Adrenal gland (tissue), 12 donors: ENCODE results near the gene ADAMTS17. TPM values are rescaled to one million over a fixed set of nuclear protein-coding genes. Genes with fewer than 3 reads are reported as not detected.
A peak's percentile ranks its signal among the peaks of the same experiment; 100 is the strongest.

Experiments used
- DNase-seq, 7 donors: peaks; one replicate each; pipeline ENCODE4 v3.0.0-alpha.2; 2019 to 2020
- H3K27ac ChIP-seq, 5 donors: fragments of 200-600 bp; sonication (generic) in 4 of 5; 1 replicate in 3 of 5; 2 replicates in 2 of 5; pipeline versions ENCODE4 v1.5.1 to v1.8.0; 2016 to 2020; ENCODE audit warnings: mild to moderate bottlenecking in 1 of 5
- H3K27me3 ChIP-seq: fragments of 200-600 bp; 2 replicates; pipeline ENCODE4 v1.8.0; 2021
- H3K36me3 ChIP-seq, 2 donors: fragments of 200-600 bp; replicated peaks in 1 of 2; 1 replicate in 1 of 2; 2 replicates in 1 of 2; pipeline versions ENCODE4 v1.5.1 to v1.8.0; 2018 to 2022
- H3K4me1 ChIP-seq, 2 donors: fragments of 200-600 bp; replicated peaks in 1 of 2; 1 replicate in 1 of 2; 2 replicates in 1 of 2; pipeline versions ENCODE4 v1.5.1 to v1.8.0; 2018 to 2021
- H3K4me3 ChIP-seq, 4 donors: fragments of 200-600 bp; sonication (generic) in 3 of 4; one replicate each; pipeline ENCODE4 v1.5.1; 2016 to 2018
- H3K9me3 ChIP-seq, 3 donors: fragments of 200-600 bp; sonication (generic) in 1 of 3; replicated peaks in 1 of 3; 1 replicate in 2 of 3; 2 replicates in 1 of 3; pipeline versions ENCODE4 v1.5.1 to v1.8.0; 2016 to 2021
- POLR2A ChIP-seq, 2 donors: fragments of 450-650 bp; IDR thresholded peaks; one replicate each; pipeline ENCODE4 v1.6.1; 2017; ENCODE audit warnings: antibody characterized with exemption in 2 of 2, mild to moderate bottlenecking in 2 of 2, moderate library complexity in 1 of 2
- WGBS, 4 donors: extraction: QIAGEN DNeasy Blood & Tissue Kit in 2 of 4; methylation state at CpG; one replicate each; pipeline versions ENCODE4 v1.1.5 to v1.1.7; 2013 to 2017; 5-methylcytosine and 5-hydroxymethylcytosine counted together
- intact Hi-C, 2 donors: fragments of 100-400 bp; cut with DNase I; formaldehyde crosslinking; loops; one replicate each; pipeline versions ENCODE4 v1.14.1 to v1.15.0; 2022 to 2023
- polyA plus RNA-seq, 3 donors: library from polyadenylated mRNA; stranded (reverse); fragments of 200-250 nt in 2 of 3; fragments of 350-450 nt in 1 of 3; fragmentation: Illumina TruSeq in 1 of 3; extraction: RNeasy Lipid Tissue Mini Kit (QIAGEN cat#74804) in 1 of 3; gene quantifications; one replicate each; pipeline ENCODE4 v1.2.3, GENCODE V29; 2013 to 2014
- total RNA-seq, 9 donors: library from RNA; depleted of rRNA in 4 of 9; stranded (reverse); fragments of >200 nt in 4 of 9; fragments of 120-200 nt in 1 of 9; fragmentation: NEBNext Ultra II Directional in 1 of 9; extraction: Animal tissue kit (Norgen Biotek cat#: 25700) in 1 of 9; gene quantifications; one replicate each; pipeline versions ENCODE4 v1.1.0 to v1.2.4, GENCODE V29; 2013 to 2023
- TF ChIP-seq, protein P1 (sequence below), 6 experiments: fragments of 450-650 bp in 4 of 6; fragments of 200-600 bp in 2 of 6; sonication (generic) in 1 of 6; IDR thresholded peaks; 1 replicate in 5 of 6; 2 replicates in 1 of 6; pipeline versions ENCODE4 v1.5.1 to v1.8.0; 2016 to 2021; ENCODE audit warnings: antibody characterized with exemption in 6 of 6, mild to moderate bottlenecking in 2 of 6, moderate library complexity in 1 of 6
- donor health status: healthy with polysubstance abuse.
- donor health status: Bipolar disorder and iron deficiency.
- donor health status: DM: yes; HTN: yes; CAD: no.
- donor health status: DM: no; HTN: no; CAD: no.
- donor health status: DM: no; HTN: no; CAD: no.
- donor health status: DM: yes; HTN: yes; CAD: no.

The ADAMTS17 gene
- total and polyA plus RNA-seq, 12 donors: 0.51 to 14.8 (median 2.9) TPM

DNA sequence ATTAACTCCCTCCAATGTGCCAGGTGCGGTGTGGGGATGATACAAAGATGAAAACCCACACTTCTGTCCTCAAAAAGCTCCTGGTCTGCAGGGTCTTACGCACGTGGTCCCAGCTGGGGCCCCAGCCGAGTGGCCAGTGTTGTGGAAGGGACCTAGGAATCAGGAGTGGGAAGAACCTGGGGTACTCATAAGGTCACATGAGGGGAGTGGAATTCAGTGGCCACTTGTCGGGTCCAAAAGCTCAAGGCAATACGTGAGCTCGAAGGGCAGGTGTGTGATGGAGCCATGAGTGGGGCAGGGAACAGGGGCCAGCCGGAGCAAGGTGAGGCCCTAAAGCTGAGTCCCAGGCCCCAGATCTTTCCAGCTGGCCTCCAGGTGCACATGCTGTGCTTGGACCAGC lies 348.5 kb downstream of the ADAMTS17 start:
- H3K36me3 ChIP-seq: no peaks in the 10 kb centered on the region
- no peak overlapping the region for H3K4me3 ChIP-seq
- intact Hi-C loops: no loop called here
- H3K4me1 ChIP-seq: no peaks in the 10 kb centered on the region
- H3K9me3 ChIP-seq: no peaks in the 10 kb centered on the region
- H3K27me3 ChIP-seq: no peaks in the 10 kb centered on the region
- TF ChIP-seq, protein P1, sequence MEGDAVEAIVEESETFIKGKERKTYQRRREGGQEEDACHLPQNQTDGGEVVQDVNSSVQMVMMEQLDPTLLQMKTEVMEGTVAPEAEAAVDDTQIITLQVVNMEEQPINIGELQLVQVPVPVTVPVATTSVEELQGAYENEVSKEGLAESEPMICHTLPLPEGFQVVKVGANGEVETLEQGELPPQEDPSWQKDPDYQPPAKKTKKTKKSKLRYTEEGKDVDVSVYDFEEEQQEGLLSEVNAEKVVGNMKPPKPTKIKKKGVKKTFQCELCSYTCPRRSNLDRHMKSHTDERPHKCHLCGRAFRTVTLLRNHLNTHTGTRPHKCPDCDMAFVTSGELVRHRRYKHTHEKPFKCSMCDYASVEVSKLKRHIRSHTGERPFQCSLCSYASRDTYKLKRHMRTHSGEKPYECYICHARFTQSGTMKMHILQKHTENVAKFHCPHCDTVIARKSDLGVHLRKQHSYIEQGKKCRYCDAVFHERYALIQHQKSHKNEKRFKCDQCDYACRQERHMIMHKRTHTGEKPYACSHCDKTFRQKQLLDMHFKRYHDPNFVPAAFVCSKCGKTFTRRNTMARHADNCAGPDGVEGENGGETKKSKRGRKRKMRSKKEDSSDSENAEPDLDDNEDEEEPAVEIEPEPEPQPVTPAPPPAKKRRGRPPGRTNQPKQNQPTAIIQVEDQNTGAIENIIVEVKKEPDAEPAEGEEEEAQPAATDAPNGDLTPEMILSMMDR (IDR thresholded peaks at IDR 0.05): no peak
- no peak for TF ChIP-seq POLR2A (IDR thresholded peaks at IDR 0.05)
- WGBS, 4 donors: 87 to 96% (median 94%) methylated on average over 8 of the region's 8 CpGs
- no peak overlapping the region for H3K27ac ChIP-seq
- no peak for DNase-seq

DNA sequence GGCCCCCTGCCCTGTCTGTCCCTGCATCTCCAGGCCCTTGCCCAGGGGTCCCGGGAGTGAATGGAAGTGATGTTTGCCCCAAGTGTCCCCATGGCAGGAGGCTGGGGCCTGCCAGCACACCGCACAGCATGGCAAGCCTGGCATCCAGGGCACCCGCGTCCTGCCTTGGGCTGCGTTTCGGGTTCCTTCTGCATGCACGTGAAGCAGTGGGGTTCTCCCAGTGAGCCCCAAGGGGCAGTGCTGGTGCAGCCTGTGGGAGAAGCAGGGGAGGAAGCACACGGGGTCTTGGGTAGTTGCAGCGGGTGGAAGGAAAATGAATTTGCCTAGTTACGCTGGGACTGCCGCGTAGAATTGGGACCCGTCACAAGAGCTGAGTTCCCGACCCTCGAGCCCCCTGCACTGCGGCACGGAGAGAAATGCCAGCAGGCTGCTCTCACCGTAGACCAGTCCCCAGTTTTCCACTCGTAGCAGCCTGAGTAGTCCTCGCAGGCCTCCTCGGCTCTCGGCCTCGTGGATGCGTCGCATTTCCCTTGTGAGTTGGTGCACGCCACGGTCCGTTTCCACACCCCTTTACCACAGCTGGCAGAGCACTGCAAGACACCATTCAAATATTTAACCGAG lies 349.1 kb downstream of the ADAMTS17 start:
- H3K4me3 ChIP-seq: no peak overlapping the region
- WGBS, 4 donors: 91 to 96% (median 94%) methylated on average over 19 to 29 of the region's 29 CpGs
- TF ChIP-seq POLR2A (IDR thresholded peaks at IDR 0.05): no peak
- TF ChIP-seq, protein P1 (IDR thresholded peaks at IDR 0.05): no peak
- no peaks in the 10 kb centered on the region for H3K4me1 ChIP-seq
- H3K36me3 ChIP-seq: no peaks in the 10 kb centered on the region
- no peaks in the 10 kb centered on the region for H3K27me3 ChIP-seq
- DNase-seq: peak in 1 of 7 donors; percentile 3
- no peak overlapping the region for H3K27ac ChIP-seq
- intact Hi-C loops: no loop called here
- H3K9me3 ChIP-seq: no peaks in the 10 kb centered on the region

DNA sequence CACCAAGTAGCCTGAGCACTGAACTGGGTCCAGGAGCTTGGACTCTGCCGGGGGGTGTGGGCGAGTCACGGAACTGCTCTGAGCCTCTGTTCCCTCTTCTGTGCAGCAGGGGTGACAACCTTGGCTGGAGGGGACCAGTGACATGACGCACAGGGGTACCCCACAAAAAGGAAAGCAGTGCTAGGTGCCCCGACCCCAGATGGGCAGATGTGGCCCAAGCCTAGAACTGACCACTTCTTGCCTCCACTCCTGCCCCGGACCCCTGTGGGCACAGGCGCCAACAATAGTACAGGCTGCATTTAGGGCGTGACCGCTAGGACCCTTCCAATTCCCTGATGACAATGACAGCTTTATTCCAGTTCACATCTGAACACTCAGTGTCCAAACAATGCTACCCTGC lies 352.7 kb downstream of the ADAMTS17 start:
- 95 to 96% (median 95%) methylated on average over 6 to 9 of the region's 9 CpGs for WGBS, 4 donors
- DNase-seq: no peak
- no peaks in the 10 kb centered on the region for H3K9me3 ChIP-seq
- TF ChIP-seq, protein P1 (IDR thresholded peaks at IDR 0.05): no peak
- TF ChIP-seq POLR2A (IDR thresholded peaks at IDR 0.05): no peak
- H3K36me3 ChIP-seq: no peaks in the 10 kb centered on the region
- H3K4me1 ChIP-seq: no peaks in the 10 kb centered on the region
- no peak overlapping the region for H3K27ac ChIP-seq
- intact Hi-C loops: no loop called here
- no peaks in the 10 kb centered on the region for H3K27me3 ChIP-seq
- no peak overlapping the region for H3K4me3 ChIP-seq

DNA sequence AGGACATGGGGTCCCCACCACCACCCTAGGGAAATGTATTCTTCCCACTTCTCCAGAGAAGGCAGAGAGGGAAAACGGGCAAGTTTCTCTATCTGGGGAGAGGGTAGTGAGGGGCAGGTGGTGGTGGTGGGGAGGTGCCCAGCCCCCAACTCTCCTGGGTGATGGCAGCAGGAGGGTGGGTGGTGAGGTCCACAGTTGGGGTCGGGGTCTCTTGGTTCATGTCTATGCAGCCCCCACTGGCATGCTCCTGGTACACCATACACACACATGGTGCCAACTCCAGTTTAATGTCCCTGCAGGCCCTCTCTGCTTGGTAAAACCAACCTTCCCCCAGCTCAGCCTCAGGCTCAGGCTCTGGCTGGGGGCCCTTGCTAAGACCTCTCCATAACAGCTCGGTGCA lies 354.1 kb downstream of the ADAMTS17 start:
- no peak overlapping the region for H3K27ac ChIP-seq
- intact Hi-C loops: no loop called here
- no peaks in the 10 kb centered on the region for H3K27me3 ChIP-seq
- H3K4me3 ChIP-seq: no peak overlapping the region
- no peaks in the 10 kb centered on the region for H3K36me3 ChIP-seq
- H3K4me1 ChIP-seq: no peaks in the 10 kb centered on the region
- no peak for TF ChIP-seq POLR2A (IDR thresholded peaks at IDR 0.05)
- TF ChIP-seq, protein P1 (IDR thresholded peaks at IDR 0.05): no peak
- DNase-seq: no peak
- 86 to 100% (median 90%) methylated on average over 2 to 3 of the region's 3 CpGs for WGBS, 4 donors
- no peaks in the 10 kb centered on the region for H3K9me3 ChIP-seq
